Amniotic stem cell (primary cell): ENCODE results near the gene ANGPTL7.
A peak's percentile ranks its signal among the peaks of the same experiment; 100 is the strongest.
"Not testable (repeated sequence)": the region's sequence is repeated elsewhere in the genome, so short reads cannot be mapped to it uniquely, and the experiment has no call there.

Experiments used
- DNase-seq: peaks from one replicate; lab custom pipeline; 2025; lab: John Stamatoyannopoulos, UW

The ANGPTL7 gene

DNA sequence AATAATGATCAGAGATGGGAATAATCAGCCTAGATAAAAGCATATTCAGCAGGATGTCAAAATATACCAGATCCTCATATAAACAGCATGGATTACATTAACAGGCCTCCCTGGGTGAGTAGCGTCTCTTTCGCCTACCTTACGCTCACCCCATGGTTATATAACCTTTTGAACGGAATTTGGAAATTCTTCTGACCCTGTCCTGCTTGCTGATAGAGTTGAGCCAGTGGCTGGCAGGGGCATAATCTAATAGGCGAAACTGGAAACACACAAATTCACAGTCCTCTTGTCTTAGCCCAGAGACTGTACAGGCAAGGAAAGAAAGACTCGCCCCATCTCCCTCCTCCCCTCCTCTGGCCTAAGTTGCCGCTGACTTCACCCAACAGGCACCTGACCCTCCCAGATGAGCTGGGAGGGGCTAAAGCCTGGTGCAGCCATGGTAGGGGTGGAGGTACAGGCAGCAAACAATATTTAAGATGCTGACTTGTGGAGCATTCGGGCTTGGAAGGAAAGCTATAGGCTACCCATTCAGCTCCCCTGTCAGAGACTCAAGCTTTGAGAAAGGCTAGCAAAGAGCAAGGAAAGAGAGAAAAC lies at the start of gene ANGPTL7:
Gene ANGPTL7, plus strand, starts transcription at position 498 of the 594 bp plus-strand sequence. CDS start 225 bp downstream, outside the sequence.
- DNase-seq, result no peak

- DNase-seq, result no peak
Measured at GRCh38 chr1:11142618-11143391, 46.4 kb upstream of the ANGPTL7 start.

GRCh38 chr1:11143401-11143800 lies 45.8 kb upstream of the ANGPTL7 start:
- DNase-seq, result no peak

DNA sequence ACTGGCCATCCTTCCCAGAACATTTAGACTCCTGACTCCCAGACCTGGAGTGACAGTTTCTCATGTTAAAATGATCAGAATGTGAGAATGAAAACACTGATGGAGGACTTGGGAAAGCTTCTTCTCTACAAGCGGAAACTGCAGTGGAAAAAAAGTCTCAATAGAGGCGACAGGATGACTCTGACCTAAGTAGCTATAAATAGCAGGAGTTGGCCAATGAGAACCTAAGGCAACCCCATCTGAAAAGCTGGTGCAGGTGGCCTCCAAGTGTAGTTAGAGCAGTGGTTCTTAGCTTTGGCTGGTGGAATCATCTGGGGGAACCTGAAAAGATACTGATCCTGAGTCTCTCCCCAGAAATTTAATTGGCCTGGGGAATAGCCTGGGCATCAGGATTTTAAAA lies 45.2 kb upstream of the ANGPTL7 start:
- no peak for DNase-seq

- DNase-seq, result no peak
Measured at GRCh38 chr1:11144570-11145256, 44.4 kb upstream of the ANGPTL7 start.

- DNase-seq, result no peak
Measured at GRCh38 chr1:11145741-11146140, 43.4 kb upstream of the ANGPTL7 start.

- peak; percentile 38 for DNase-seq
Measured at GRCh38 chr1:11147197-11147770, 41.9 kb upstream of the ANGPTL7 start.

GRCh38 chr1:11150326-11150725 lies 38.8 kb upstream of the ANGPTL7 start:
- DNase-seq, result no peak

DNA sequence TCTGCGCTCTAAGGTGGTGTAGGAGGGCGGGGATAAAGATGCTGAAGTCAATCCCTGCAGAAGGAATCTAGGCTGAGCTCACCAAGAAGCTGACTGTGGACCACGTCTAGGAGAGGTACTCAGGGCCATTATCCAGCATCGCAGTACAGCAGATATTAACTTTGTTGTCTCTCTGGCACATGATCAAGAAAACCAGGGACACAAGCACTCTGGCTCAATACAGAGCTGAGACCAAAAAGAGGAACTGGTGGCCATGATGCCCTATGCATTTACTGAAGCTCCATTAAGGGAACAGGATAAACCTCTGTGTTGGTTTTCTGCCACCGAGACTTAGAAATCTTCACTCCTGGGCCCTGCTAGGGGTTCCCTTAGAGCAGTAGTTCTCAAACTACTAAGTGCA lies 38.0 kb upstream of the ANGPTL7 start:
- no peak for DNase-seq

DNA sequence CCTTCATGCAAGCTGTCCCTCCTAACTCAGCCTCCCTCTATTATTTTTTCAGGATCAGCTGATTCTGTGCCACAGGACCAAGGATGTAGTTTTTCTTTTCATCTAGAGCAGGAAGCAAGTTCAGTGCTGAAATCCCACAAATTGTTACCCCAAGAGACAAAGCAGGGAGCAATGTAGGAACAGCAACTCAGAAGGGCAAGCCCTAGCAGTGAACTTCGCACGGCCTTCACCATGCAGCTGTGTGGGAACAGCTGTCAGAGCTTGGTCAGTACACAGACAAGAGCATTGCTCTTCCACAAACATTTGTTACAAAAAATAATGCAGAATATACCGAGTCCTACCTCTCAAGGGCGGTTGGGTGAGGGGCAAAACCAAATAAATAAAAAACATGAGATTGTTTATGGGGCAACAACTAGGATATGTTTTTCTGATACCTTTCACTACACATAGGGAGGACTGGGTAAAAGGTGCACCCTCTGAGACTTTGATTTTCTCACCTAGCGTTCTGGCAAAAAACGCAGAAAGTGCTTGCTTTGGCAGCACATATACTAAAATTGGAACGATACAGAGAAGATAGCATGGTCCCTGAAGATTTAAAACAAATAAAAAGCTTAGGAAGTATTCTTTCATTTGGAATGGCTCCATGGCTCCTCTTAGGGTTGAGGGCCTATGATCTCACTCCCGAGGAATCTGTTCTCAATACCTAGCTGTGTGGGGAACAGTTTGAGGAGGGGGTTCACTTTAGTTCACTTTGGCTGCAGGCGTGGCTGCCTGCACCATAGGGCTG lies 37.1 kb upstream of the ANGPTL7 start:
- no peak for DNase-seq

DNA sequence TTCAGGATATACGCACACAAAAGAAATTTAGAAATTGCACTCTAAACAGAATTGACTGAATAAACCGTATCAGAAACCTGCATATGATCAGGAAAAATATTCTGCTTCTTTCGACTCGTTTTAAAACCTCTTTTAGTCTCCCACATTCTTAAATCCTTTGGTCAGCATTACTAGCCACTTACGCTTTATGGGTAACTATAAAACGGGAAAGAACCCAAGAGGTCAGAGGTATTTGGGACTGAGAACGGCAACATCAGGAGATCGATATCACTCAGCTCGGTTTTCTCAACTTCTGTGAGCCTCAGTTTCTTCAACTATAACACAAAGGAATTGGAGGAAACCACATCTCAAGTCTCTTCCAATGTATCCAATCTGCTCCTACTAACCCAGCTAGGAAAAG lies 36.4 kb upstream of the ANGPTL7 start:
- no peak for DNase-seq

DNA sequence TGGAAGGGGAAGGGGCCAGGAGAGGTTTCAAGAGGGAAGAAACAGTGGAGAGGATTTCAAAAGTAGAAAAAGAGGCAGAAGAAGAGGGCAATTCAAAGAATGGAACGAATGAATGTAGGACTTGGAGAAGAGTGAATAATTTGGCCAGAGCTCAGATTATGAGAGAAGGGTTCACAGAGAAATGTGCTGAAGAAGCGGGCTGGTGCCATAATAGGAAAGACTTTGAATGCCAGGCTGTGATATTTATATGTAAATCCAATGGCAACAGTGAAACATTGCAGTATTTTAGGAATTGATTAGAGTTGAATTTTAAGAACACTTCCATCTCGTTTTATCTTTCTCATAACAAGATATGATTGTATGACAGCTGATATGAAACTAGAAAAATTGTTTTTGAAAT lies 36.0 kb upstream of the ANGPTL7 start:
- DNase-seq, result no peak

DNA sequence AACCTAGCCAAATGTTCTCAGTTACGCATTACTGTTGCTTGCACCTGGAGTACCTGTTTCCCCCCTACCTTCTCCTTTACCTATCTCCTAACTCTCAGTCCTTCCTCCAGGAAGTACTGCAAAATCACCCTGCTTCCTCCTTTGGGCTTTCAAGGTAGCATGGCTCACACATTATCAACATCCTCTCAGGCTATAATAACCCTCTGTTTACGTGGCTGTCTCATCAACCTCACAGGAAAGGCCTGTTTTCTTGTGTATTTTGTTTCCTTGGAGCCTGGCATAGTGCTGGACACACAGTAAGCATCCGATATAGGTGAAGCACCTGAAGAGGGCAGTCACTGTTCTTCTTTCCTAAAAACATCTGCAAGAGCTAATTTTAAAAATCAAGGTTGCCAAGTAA lies 32.7 kb upstream of the ANGPTL7 start:
- no peak for DNase-seq

GRCh38 chr1:11156963-11157362 lies 32.2 kb upstream of the ANGPTL7 start:
- no peak for DNase-seq

DNA sequence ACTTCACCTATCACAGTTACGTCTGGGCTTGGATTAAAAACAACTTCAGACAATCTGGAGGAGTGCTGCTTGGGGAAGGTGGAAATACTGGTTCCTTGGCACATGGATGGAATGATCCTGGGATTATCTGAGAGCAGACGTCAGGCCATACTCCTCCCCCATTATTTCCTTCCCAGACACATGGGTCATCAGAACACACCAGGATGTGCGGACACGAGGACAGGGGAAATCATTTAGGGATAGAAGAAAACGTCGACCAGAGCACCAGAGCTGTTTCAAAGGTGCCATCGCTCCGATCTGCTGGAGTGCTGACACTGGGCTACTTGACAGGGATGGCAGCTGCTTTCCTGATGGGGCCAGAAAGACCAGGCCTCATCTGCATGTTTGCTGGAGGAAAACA lies 31.8 kb upstream of the ANGPTL7 start:
- DNase-seq, result no peak

- DNase-seq, result no peak
Measured at GRCh38 chr1:11157867-11158266, 31.3 kb upstream of the ANGPTL7 start.

- no peak for DNase-seq
Measured at GRCh38 chr1:11158291-11158690, 30.9 kb upstream of the ANGPTL7 start.

DNA sequence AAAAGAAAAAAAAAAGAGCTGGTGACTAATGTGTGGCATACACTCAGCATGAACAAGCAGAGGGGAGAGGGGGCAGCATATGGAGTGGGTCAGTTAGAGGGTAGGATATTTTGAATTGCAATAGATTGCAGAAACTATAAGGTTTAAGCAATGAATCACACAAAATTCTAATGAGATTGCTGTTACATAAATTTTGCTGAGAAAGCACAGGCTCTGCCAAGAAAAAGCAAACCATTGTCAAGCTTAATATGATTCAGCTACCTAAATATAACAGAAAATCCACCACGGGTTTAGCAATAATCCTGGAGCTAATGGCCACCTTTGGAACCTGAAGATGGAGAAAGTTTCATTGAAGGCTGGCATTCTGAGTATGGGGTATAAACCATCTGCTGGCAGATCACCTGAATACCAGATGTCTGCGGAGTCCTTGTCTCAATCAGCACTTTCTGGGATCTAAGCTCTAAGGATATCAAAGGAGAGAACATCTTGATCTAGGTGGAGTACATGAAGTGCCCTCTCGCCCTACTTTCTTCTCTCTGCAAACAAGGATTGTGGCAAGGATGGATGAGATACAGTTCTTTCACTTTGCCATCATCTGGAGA lies 30.3 kb upstream of the ANGPTL7 start:
- peak; percentile 92 for DNase-seq

- not testable (repeated sequence) for DNase-seq
Measured at GRCh38 chr1:11162752-11163151, 26.4 kb upstream of the ANGPTL7 start.

GRCh38 chr1:11166744-11167143 lies 22.4 kb upstream of the ANGPTL7 start:
- DNase-seq, result not testable (repeated sequence)

DNA sequence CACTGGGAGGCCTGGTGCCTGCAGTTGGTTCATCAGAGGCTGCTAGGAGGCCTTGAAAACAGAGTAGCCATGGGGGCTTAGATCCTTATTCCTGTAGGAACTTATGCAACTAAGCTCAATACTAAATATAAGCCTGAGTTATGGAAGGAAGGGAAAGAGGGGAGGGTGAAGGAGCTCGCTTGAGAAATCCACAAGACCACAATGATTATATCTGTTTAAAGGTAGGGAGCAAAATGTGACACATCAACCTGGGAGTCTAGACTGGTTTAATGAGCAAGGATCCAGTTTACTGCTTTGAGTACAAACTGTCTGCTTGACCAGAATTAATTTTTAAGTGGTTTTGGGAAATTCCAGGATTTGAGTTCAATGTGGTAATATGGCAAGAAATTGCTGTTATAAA lies 20.4 kb upstream of the ANGPTL7 start:
- no peak for DNase-seq

- DNase-seq, result no peak
Measured at GRCh38 chr1:11169202-11169601, 20.0 kb upstream of the ANGPTL7 start.
